Tibial nerve (tissue), 4 donors: Measurements from ENCODE around the gene RUNX2. TPM values are rescaled to one million over a fixed set of nuclear protein-coding genes. Genes with fewer than 3 reads are reported as not detected.

ENCODE experiments used
- DNase-seq, 2 donors: peaks; one replicate each; pipeline ENCODE4 v3.0.0-alpha.2; 2019; ENCODE audit warnings: low spot score in 2 of 2
- H3K27ac ChIP-seq, 4 donors: fragments of 200-600 bp; sonication (generic) in 3 of 4; one replicate each; pipeline ENCODE4 v1.5.1; 2017 to 2019; ENCODE audit warnings: mild to moderate bottlenecking in 1 of 4
- H3K27me3 ChIP-seq, 2 donors: fragments of 200-600 bp; sonication (generic) in 1 of 2; one replicate each; pipeline versions ENCODE4 v1.5.1 to v1.6.0; 2017 to 2019
- H3K36me3 ChIP-seq, 3 donors: fragments of 200-600 bp; sonication (generic); one replicate each; pipeline ENCODE4 v1.5.1; 2018 to 2019
- H3K4me1 ChIP-seq, 4 donors: fragments of 200-600 bp; sonication (generic) in 3 of 4; one replicate each; pipeline ENCODE4 v1.5.1; 2017 to 2019
- H3K4me3 ChIP-seq, 4 donors: fragments of 200-600 bp; sonication (generic) in 3 of 4; one replicate each; pipeline ENCODE4 v1.5.1; 2017 to 2019; ENCODE audit warnings: mild to moderate bottlenecking in 1 of 4, moderate library complexity in 1 of 4
- H3K9me3 ChIP-seq, 4 donors: fragments of 200-600 bp; sonication (generic) in 3 of 4; one replicate each; pipeline ENCODE4 v1.5.1; 2017 to 2019
- EP300 ChIP-seq, 2 donors: sonication (generic); formaldehyde crosslinking; IDR thresholded peaks; one replicate each; pipeline ENCODE4 v1.6.1; 2017; ENCODE audit warnings: antibody characterized with exemption in 2 of 2, mild to moderate bottlenecking in 1 of 2
- POLR2A ChIP-seq, 2 donors: fragments of 450-650 bp; IDR thresholded peaks; one replicate each; pipeline ENCODE4 v1.6.1; 2017; ENCODE audit warnings: antibody characterized with exemption in 2 of 2, mild to moderate bottlenecking in 2 of 2, moderate library complexity in 2 of 2
- WGBS, 2 donors: methylation state at CpG; one replicate each; pipeline ENCODE4 v1.1.5; 2018; 5-methylcytosine and 5-hydroxymethylcytosine counted together
- total RNA-seq, 4 donors: library from RNA; depleted of rRNA; stranded (reverse); fragments of >200 nt; gene quantifications; one replicate each; pipeline ENCODE4 v1.1.0, GENCODE V29; 2016
- TF ChIP-seq, protein P1 (sequence below), 5 experiments: fragments of 200-600 bp in 3 of 5; fragments of 450-650 bp in 2 of 5; sonication (generic) in 3 of 5; IDR thresholded peaks; one replicate each; pipeline ENCODE4 v1.5.1; 2016 to 2019; ENCODE audit warnings: antibody characterized with exemption in 5 of 5, mild to moderate bottlenecking in 3 of 5, moderate library complexity in 2 of 5

The RUNX2 gene
- total RNA-seq, 4 donors from 2014 or later = 6.3 to 12.3 (median 7.8) TPM

DNA sequence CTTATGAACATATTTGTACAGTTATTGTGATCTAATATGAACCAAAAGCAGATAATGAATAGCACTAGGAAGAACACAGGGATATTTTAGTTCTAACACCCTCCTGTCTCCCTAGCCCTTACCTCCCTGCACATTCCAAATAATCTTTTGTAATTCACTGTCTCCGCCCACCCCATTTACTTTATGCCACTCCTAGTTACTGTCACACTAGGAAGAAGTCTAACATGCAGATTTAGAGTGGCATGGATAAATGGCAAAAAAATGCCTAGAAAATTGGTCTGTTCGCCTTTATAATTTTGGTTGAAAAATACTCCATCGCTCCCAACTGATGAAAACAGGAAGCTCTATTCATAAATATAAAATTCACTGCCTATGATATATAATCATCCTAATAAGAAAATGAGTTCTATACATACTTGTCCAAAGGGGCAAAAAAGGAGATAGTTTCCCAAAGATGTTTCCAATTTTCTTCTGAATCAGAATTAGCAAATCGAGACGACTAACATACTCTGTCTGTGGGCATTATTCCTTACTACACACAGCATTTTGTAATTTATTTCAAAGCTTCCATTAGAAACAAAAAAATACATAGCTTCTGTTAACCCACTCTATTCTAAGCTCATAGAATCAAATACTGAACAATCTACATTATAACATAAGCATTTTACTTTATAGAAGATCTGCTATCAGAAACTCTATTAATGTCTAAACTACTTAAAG is 1.3 kb upstream of the RUNX2 start:
- Histone ChIP-seq H3K27me3 (no peaks in the 10 kb centered on the region), H3K9me3 (no peaks in the 10 kb centered on the region), H3K4me1 (peaks cover 0 to 24% (median 0%) of the 10 kb centered on the region in 4 donors), H3K36me3 (no peaks in the 10 kb centered on the region), H3K4me3 (no peak overlapping the region), H3K27ac (peak overlapping the region in 1 of 4 donors; percentile 28)
- WGBS, 2 donors = 82 to 83% methylated on average over 5 of the region's 5 CpGs
- TF ChIP-seq POLR2A (IDR thresholded peaks at IDR 0.05) (no peak), EP300 (IDR thresholded peaks at IDR 0.05) (no peak)
- TF ChIP-seq, protein P1, sequence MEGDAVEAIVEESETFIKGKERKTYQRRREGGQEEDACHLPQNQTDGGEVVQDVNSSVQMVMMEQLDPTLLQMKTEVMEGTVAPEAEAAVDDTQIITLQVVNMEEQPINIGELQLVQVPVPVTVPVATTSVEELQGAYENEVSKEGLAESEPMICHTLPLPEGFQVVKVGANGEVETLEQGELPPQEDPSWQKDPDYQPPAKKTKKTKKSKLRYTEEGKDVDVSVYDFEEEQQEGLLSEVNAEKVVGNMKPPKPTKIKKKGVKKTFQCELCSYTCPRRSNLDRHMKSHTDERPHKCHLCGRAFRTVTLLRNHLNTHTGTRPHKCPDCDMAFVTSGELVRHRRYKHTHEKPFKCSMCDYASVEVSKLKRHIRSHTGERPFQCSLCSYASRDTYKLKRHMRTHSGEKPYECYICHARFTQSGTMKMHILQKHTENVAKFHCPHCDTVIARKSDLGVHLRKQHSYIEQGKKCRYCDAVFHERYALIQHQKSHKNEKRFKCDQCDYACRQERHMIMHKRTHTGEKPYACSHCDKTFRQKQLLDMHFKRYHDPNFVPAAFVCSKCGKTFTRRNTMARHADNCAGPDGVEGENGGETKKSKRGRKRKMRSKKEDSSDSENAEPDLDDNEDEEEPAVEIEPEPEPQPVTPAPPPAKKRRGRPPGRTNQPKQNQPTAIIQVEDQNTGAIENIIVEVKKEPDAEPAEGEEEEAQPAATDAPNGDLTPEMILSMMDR (IDR thresholded peaks at IDR 0.05) = no peak
- DNase-seq = no peak

DNA sequence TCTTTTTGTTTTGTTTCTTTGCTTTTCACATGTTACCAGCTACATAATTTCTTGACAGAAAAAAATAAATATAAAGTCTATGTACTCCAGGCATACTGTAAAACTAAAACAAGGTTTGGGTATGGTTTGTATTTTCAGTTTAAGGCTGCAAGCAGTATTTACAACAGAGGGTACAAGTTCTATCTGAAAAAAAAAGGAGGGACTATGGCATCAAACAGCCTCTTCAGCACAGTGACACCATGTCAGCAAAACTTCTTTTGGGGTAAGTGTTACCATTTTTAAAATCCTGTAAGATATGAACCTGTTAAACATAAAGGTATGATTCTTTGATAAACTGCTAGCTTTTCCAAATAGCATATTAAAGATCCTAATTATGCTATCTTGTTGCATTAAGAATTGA is 393 bp downstream of the RUNX2 start:
- Histone ChIP-seq H3K9me3 (no peaks in the 10 kb centered on the region), H3K4me3 (peak overlapping the region in 1 of 4 donors; percentile 16), H3K4me1 (peaks cover 0 to 24% (median 0%) of the 10 kb centered on the region in 4 donors), H3K27me3 (no peaks in the 10 kb centered on the region), H3K27ac (peak overlapping the region in 1 of 4 donors; percentile 51), H3K36me3 (no peaks in the 10 kb centered on the region)
- no peak for DNase-seq
- TF ChIP-seq, protein P1 (IDR thresholded peaks at IDR 0.05) = no peak
- TF ChIP-seq EP300 (IDR thresholded peaks at IDR 0.05) (no peak), POLR2A (IDR thresholded peaks at IDR 0.05) (no peak)

DNA sequence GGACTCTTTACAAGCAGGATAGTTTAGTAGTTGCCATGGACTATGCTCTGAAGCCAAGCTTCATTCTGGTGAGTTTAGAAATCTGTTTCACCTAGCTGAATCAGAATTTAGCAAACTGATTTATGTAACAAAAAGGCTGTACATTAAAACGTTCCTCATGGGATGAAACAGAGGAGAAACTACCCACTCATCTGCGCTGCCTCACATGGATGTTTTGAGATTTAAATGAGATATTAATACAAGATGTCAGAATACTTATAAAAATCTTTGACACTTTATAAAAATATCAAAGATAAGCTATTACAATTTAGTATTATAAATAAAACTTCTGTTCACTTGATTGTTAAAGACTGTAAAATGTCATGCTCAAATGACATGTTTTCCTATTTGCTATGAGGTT is 16.8 kb downstream of the RUNX2 start:
- no peaks in the 10 kb centered on the region for H3K27me3 ChIP-seq
- no peak overlapping the region for H3K4me3 ChIP-seq
- no peaks in the 10 kb centered on the region for H3K4me1 ChIP-seq
- H3K27ac ChIP-seq = no peak overlapping the region
- 81 to 82% methylated on average over 2 of the region's 2 CpGs for WGBS, 2 donors
- no peak for DNase-seq
- H3K9me3 ChIP-seq = no peaks in the 10 kb centered on the region
- TF ChIP-seq, protein P1 (IDR thresholded peaks at IDR 0.05) = no peak
- no peak for TF ChIP-seq EP300 (IDR thresholded peaks at IDR 0.05)
- TF ChIP-seq POLR2A (IDR thresholded peaks at IDR 0.05) = no peak
- no peaks in the 10 kb centered on the region for H3K36me3 ChIP-seq

DNA sequence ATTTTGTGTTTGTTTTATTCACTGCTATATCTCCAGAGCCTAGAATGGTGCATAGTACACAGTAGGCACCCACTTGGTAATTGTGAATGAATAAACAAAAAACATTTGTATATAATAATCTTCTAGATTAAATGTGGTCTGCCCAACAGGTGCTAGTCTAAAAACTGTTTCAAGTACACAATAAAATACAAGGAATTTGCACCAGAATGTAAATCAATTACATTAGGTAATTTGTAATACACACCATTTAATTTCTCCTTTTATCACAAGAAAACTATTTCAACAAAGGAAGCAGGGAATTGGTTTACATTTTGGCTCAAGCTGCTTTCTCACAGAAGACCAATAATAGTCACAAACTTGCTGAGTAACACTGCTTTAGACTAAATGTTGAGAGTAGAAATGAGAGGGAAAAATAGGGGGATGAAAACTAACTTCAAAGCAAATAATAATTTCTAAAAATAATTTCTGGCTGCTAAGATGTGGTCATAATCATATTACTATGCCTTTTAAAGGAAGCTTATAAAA is 22.1 kb downstream of the RUNX2 start:
- DNase-seq = no peak
- H3K9me3 ChIP-seq = no peaks in the 10 kb centered on the region
- no peaks in the 10 kb centered on the region for H3K27me3 ChIP-seq
- TF ChIP-seq POLR2A (IDR thresholded peaks at IDR 0.05) (no peak), EP300 (IDR thresholded peaks at IDR 0.05) (no peak)
- TF ChIP-seq, protein P1 (IDR thresholded peaks at IDR 0.05) = no peak
- H3K4me1 ChIP-seq = peaks cover 0 to 18% (median 0%) of the 10 kb centered on the region in 4 donors
- H3K36me3 ChIP-seq = no peaks in the 10 kb centered on the region
- no peak overlapping the region for H3K27ac ChIP-seq
- H3K4me3 ChIP-seq = no peak overlapping the region

DNA sequence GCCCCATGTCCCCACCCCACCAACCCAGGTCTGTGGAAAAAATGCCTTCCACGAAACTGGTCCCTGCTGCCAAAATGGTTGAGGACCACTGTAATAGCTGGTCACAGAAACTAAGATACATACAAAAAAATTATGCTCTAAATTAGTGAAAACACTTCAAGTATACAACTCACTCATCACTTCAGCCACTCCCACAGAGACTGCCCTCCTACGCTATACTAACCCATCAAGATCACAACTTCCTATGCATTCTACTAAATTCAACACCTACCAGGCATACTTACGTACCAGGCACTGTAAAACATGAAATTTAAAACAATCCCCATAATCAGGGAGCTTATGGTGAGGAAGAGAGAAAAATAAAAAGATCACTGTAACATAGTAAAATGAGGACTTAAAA is 22.9 kb downstream of the RUNX2 start:
- H3K27ac ChIP-seq = no peak overlapping the region
- 94% methylated on average over 3 of the region's 3 CpGs for WGBS, 2 donors
- no peak for DNase-seq
- TF ChIP-seq, protein P1 (IDR thresholded peaks at IDR 0.05) = no peak
- TF ChIP-seq POLR2A (IDR thresholded peaks at IDR 0.05) (no peak), EP300 (IDR thresholded peaks at IDR 0.05) (no peak)
- H3K27me3 ChIP-seq = no peaks in the 10 kb centered on the region
- H3K9me3 ChIP-seq = no peaks in the 10 kb centered on the region
- no peak overlapping the region for H3K4me3 ChIP-seq
- H3K36me3 ChIP-seq = no peaks in the 10 kb centered on the region
- peaks cover 0 to 18% (median 0%) of the 10 kb centered on the region in 4 donors for H3K4me1 ChIP-seq
